Measurements from ENCODE around the gene DCN. TPM values are rescaled to one million over a fixed set of nuclear protein-coding genes. Genes with fewer than 3 reads are reported as not detected.

DCN gene
- total and polyA plus RNA-seq, 2 donors (not counting 3 experiments of a cell fraction or from before 2014, with no cell fraction given) = 0.42 to 0.43 TPM

DNA sequence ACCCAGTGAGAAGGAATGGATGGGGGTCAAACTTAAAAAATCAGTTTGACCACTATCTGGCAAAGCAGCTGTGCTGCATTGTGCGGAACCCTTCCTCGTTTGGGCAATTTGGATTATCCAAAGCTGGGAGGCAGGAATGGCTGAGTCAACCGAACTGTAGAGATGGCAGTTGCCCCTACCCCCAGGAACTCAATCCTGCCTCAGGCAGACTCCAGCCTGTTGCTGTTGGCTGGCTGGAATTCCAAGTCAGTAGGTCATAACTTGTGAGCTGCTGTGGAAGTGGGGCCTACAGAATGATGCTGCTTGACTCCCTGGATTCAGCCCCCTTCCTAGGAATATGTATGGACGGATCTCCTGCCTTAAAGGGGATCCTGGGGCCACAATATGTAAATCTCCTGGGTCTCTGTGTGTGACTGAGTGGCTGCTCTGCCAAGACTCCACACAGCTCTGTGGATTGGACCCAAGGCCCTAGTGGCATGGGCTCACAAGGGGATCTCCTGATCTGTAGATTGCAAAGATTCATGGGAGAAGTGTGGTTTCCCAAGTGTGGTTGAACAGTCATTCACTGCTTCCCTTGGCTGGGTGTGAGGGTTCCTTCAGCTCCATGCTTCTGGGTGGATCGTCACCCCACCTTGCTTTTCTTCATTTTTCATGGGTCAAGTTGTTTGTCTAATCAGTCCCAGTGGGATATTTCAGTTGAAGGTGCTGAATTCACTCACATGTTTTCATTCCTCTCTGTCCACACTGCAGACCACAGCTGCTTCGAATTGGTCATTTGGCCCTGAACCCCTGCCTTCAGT is 90.5 kb downstream of the DCN start:
- Histone ChIP-seq H3K79me2 (ENCODE audit: control insufficient read depth, insufficient read depth, low read length) (no peaks in the 10 kb centered on the region), H3K9me3 (replicated peaks; ENCODE audit: control insufficient read depth, insufficient read depth, low read length) (no peaks in the 10 kb centered on the region), H3K4me2 (ENCODE audit: insufficient read depth, low read length) (no peak overlapping the region), H3K4me1 (ENCODE audit: control insufficient read depth, extremely low read depth, insufficient read depth, low read length) (no peaks in the 10 kb centered on the region), H3K9ac (replicated peaks; ENCODE audit: extremely low read depth, insufficient read depth, low read length) (no peak overlapping the region), H2AFZ (ENCODE audit: low read depth, low read length) (no peak overlapping the region), H3K9me1 (replicated peaks; ENCODE audit: control insufficient read depth, extremely low read depth, insufficient read depth, low read length) (no peaks in the 10 kb centered on the region), H3K36me3 (ENCODE audit: control insufficient read depth in 2 of 2, extremely low read depth in 1 of 2, insufficient read depth in 2 of 2, low read length in 2 of 2) (no peaks in the 10 kb centered on the region), H3K27me3 (ENCODE audit: control insufficient read depth in 2 of 2, insufficient read depth in 2 of 2, low read length in 2 of 2) (no peaks in the 10 kb centered on the region), H3K27ac (ENCODE audit: insufficient read depth, low read depth, low read length) (no peak overlapping the region), H3K4me3 (replicated peaks in 1 of 3; ENCODE audit: insufficient read depth in 1 of 3, low read depth in 1 of 3, low read length in 3 of 3) (no peak overlapping the region), H4K20me1 (replicated peaks; ENCODE audit: control insufficient read depth, extremely low read depth, insufficient read depth, low read length) (no peaks in the 10 kb centered on the region)
- CTCF ChIA-PET = interaction anchor here (0.8 kb wide), 1 partner anchor 17 kb away, joined by 5 read pairs; no protein-coding TSS in a partner anchor
- BruUV-seq (replicated peaks) = no TSS peak
- intact Hi-C loops (cut with micrococcal nuclease) (no loop called here), dilution Hi-C loops (cut with MboI; ENCODE audit: extremely low pct_ligation_motif_present, low sequenced_read_pairs) (no loop called here)
- DNase-seq (ENCODE audit: low read depth, low spot score) = no peak
- FAIRE-seq = no peak
- TF ChIP-seq EZH2 (IDR thresholded peaks at IDR 0.05; ENCODE audit: borderline replicate concordance, low read depth, low read length, severe bottlenecking) = no peak
- TF ChIP-seq FOS (IDR thresholded peaks at IDR 0.05; ENCODE audit: borderline replicate concordance, insufficient read depth, low read length) = no peak
- TF ChIP-seq GATA2 (IDR thresholded peaks at IDR 0.05; ENCODE audit: insufficient read depth, insufficient read length, low read depth, low read length) = no peak
- TF ChIP-seq POLR2A (IDR thresholded peaks at IDR 0.05; ENCODE audit: low read depth, low read length) = no peak
- TF ChIP-seq, protein P1, sequence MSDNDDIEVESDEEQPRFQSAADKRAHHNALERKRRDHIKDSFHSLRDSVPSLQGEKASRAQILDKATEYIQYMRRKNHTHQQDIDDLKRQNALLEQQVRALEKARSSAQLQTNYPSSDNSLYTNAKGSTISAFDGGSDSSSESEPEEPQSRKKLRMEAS (IDR thresholded peaks at IDR 0.05; ENCODE audit: insufficient read depth, insufficient read length) = no peak
- TF ChIP-seq MYC (IDR thresholded peaks at IDR 0.05; ENCODE audit: low read depth, low read length) = no peak
- no peak for TF ChIP-seq POLR2AphosphoS5 (IDR thresholded peaks at IDR 0.05; ENCODE audit: insufficient read depth, low read depth, low read length)
- no peak for TF ChIP-seq JUN (IDR thresholded peaks at IDR 0.05; ENCODE audit: borderline replicate concordance, insufficient read depth, insufficient read length, low read depth)
- TF ChIP-seq CTCF (IDR thresholded peaks at IDR 0.05; ENCODE audit: extremely low read depth in 1 of 2, insufficient read depth in 1 of 2, low read depth in 1 of 2, low read length in 2 of 2) = no peak
- POLR2A ChIA-PET = no interaction called here

Small RNA genes lying within 50 kb of the gene (small RNA-seq; reads per million reads assigned to genes)
- gene AC007115.1 (ENCODE audit: insufficient read depth, insufficient read length, low read depth, low replicate concordance) = not detected

Other genes with a start within 250 kb of the DCN start
- gene CCER1, start 227.6 kb downstream of the DCN start, total RNA-seq = not detected in 2 replicates
- not detected in 2 replicates for gene CCER1, start 227.6 kb downstream of the DCN start, polyA plus RNA-seq
- gene EPYC, start 177.8 kb downstream of the DCN start, total RNA-seq = not detected in 2 replicates
- 0.06 TPM in 1 of 2 replicates, not detected in the other for gene EPYC, start 177.8 kb downstream of the DCN start, polyA plus RNA-seq
- not detected in 2 replicates for gene KERA, start 124.8 kb downstream of the DCN start, total RNA-seq
- gene KERA, start 124.8 kb downstream of the DCN start, polyA plus RNA-seq = not detected in 2 replicates
- 1.9 TPM in 1 of 2 replicates, not detected in the other for gene LUM, start 71.3 kb downstream of the DCN start, total RNA-seq
- gene LUM, start 71.3 kb downstream of the DCN start, polyA plus RNA-seq = 0.05 and 0.29 TPM in 2 replicates